Right ventricle myocardium inferior (tissue), 1 donor: ENCODE results near the gene DAND5. TPM values are rescaled to one million over a fixed set of nuclear protein-coding genes. Genes with fewer than 3 reads are reported as not detected.

Source experiments
- ATAC-seq: fragments of 200-7000 bp; cut with Tn5 transposase; one replicate; pipeline ENCODE4 v1.9.1; 2020; ENCODE audit warnings: mild to moderate bottlenecking, moderate library complexity
- DNase-seq: peaks from one replicate; pipeline ENCODE4 v3.0.0; 2021; ENCODE audit errors: missing footprints
- intact Hi-C: fragments of 100-400 bp; cut with DNase I; formaldehyde crosslinking; loops from one replicate; pipeline ENCODE4 v1.11.0; 2022
- total RNA-seq: library from RNA; stranded (reverse); fragmentation: NEBNext Ultra II Directional; extraction: Animal tissue kit (Norgen Biotek cat#: 25700); gene quantifications from one replicate; pipeline ENCODE4 v1.2.1, GENCODE V29; 2021
- donor health status: DM: no; HTN: yes; CAD: no; lungs with severe emphysema.

The DAND5 gene
- total RNA-seq, 1 donor from 2014 or later = 9.9 TPM

- DNase-seq (peak; percentile 75), ATAC-seq (no peak)
- intact Hi-C loops = no loop called here
Observed at GRCh38 chr19:13014101-13014920, 44.9 kb downstream of the DAND5 start.

- intact Hi-C loops = no loop called here
- DNase-seq (no peak), ATAC-seq (no peak)
Observed at GRCh38 chr19:13014921-13015280, 45.5 kb downstream of the DAND5 start.

- ATAC-seq (no peak), DNase-seq (no peak)
- intact Hi-C loops = no loop called here
Observed at GRCh38 chr19:13015361-13016223, 46.2 kb downstream of the DAND5 start.

- ATAC-seq (no peak), DNase-seq (no peak)
- intact Hi-C loops = no loop called here
Observed at GRCh38 chr19:13016245-13016627, 46.9 kb downstream of the DAND5 start.

- intact Hi-C loops = no loop called here
- ATAC-seq (no peak), DNase-seq (no peak)
Observed at GRCh38 chr19:13016628-13017305, 47.4 kb downstream of the DAND5 start.

- intact Hi-C loops = no loop called here
- no peak for ATAC-seq
- DNase-seq = no peak
Observed at GRCh38 chr19:13017306-13018034, 48.1 kb downstream of the DAND5 start.

GRCh38 chr19:13018035-13018914 lies 48.9 kb downstream of the DAND5 start:
- peak; percentile 79 for DNase-seq
- no peak for ATAC-seq
- intact Hi-C loops = no loop called here

GRCh38 chr19:13019332-13019731 lies 50.0 kb downstream of the DAND5 start:
- intact Hi-C loops = no loop called here
- ATAC-seq (no peak), DNase-seq (no peak)

GRCh38 chr19:13020002-13020414 lies 50.6 kb downstream of the DAND5 start:
- no peak for DNase-seq
- intact Hi-C loops = loop anchor here (5.0 kb wide), 1 partner anchor 42 kb away; no protein-coding TSS in a partner anchor

GRCh38 chr19:13022111-13022858 lies 52.9 kb downstream of the DAND5 start:
- peak; percentile 42 for ATAC-seq
- intact Hi-C loops = loop anchor here (5.0 kb wide), 1 partner anchor 40 kb away; no protein-coding TSS in a partner anchor
- DNase-seq = no peak

More at GRCh38 chr19:13020002-13020414, 50.6 kb downstream of the DAND5 start:
- no peak for ATAC-seq

- peak; percentile 86 for DNase-seq
- intact Hi-C loops = loop anchor here (5.0 kb wide), 1 partner anchor 39 kb away; no protein-coding TSS in a partner anchor
- ATAC-seq = peak; percentile 89
Observed at GRCh38 chr19:13022859-13023636, 53.7 kb downstream of the DAND5 start.

GRCh38 chr19:13023656-13024055 lies 54.3 kb downstream of the DAND5 start:
- ATAC-seq (no peak), DNase-seq (no peak)
- intact Hi-C loops = loop anchor here (5.0 kb wide), 1 partner anchor 39 kb away; no protein-coding TSS in a partner anchor
